ENCODE measurements around the gene SLC6A2.

SLC6A2 gene

GRCh38 chr16:55647343-55647742 lies 8.4 kb upstream of the SLC6A2 start:
- H3K4me3 ChIP-seq (ENCODE audit: low read depth, low read length), result no peak overlapping the region

- no peak overlapping the region for H3K4me3 ChIP-seq (ENCODE audit: low read depth, low read length)
Measured at GRCh38 chr16:55647798-55648197, 8.0 kb upstream of the SLC6A2 start.

GRCh38 chr16:55651841-55652824 lies 3.7 kb upstream of the SLC6A2 start:
- no peak overlapping the region for H3K4me3 ChIP-seq (ENCODE audit: low read depth, low read length)

- no peak overlapping the region for H3K4me3 ChIP-seq (ENCODE audit: low read depth, low read length)
Measured at GRCh38 chr16:55653106-55653505, 2.7 kb upstream of the SLC6A2 start.

GRCh38 chr16:55655381-55655896 lies 349 bp upstream of the SLC6A2 start:
- peak overlapping the region; percentile 24 for H3K4me3 ChIP-seq (ENCODE audit: low read depth, low read length)

- H3K4me3 ChIP-seq (ENCODE audit: low read depth, low read length), result peak overlapping the region; percentile 41
Measured at GRCh38 chr16:55656691-55657092, 904 bp downstream of the SLC6A2 start.

GRCh38 chr16:55657616-55658015 lies 1.8 kb downstream of the SLC6A2 start:
- H3K4me3 ChIP-seq (ENCODE audit: low read depth, low read length), result no peak overlapping the region

GRCh38 chr16:55658898-55659420 lies 3.2 kb downstream of the SLC6A2 start:
- H3K4me3 ChIP-seq (ENCODE audit: low read depth, low read length), result no peak overlapping the region

- H3K4me3 ChIP-seq (ENCODE audit: low read depth, low read length), result no peak overlapping the region
Measured at GRCh38 chr16:55660026-55660425, 4.2 kb downstream of the SLC6A2 start.

GRCh38 chr16:55660828-55661227 lies 5.0 kb downstream of the SLC6A2 start:
- H3K4me3 ChIP-seq (ENCODE audit: low read depth, low read length), result no peak overlapping the region

GRCh38 chr16:55661941-55662643 lies 6.3 kb downstream of the SLC6A2 start:
- H3K4me3 ChIP-seq (ENCODE audit: low read depth, low read length), result no peak overlapping the region

- no peak overlapping the region for H3K4me3 ChIP-seq (ENCODE audit: low read depth, low read length)
Measured at GRCh38 chr16:55662644-55663031, 6.8 kb downstream of the SLC6A2 start.

GRCh38 chr16:55663225-55663624 lies 7.4 kb downstream of the SLC6A2 start:
- H3K4me3 ChIP-seq (ENCODE audit: low read depth, low read length), result no peak overlapping the region

- no peak overlapping the region for H3K4me3 ChIP-seq (ENCODE audit: low read depth, low read length)
Measured at GRCh38 chr16:55663765-55664677, 8.2 kb downstream of the SLC6A2 start.

- H3K4me3 ChIP-seq (ENCODE audit: low read depth, low read length), result no peak overlapping the region
Measured at GRCh38 chr16:55664786-55665407, 9.1 kb downstream of the SLC6A2 start.

GRCh38 chr16:55665511-55665910 lies 9.7 kb downstream of the SLC6A2 start:
- H3K4me3 ChIP-seq (ENCODE audit: low read depth, low read length), result no peak overlapping the region

GRCh38 chr16:55666012-55666411 lies 10.2 kb downstream of the SLC6A2 start:
- no peak overlapping the region for H3K4me3 ChIP-seq (ENCODE audit: low read depth, low read length)

GRCh38 chr16:55667753-55668152 lies 12.0 kb downstream of the SLC6A2 start:
- H3K4me3 ChIP-seq (ENCODE audit: low read depth, low read length), result no peak overlapping the region

GRCh38 chr16:55668340-55669281 lies 12.8 kb downstream of the SLC6A2 start:
- no peak overlapping the region for H3K4me3 ChIP-seq (ENCODE audit: low read depth, low read length)

Data from iPS-11a (cell line).